Stomach (tissue), 9 donors: ENCODE data around the gene SIX5. TPM values are rescaled to one million over a fixed set of nuclear protein-coding genes. Genes with fewer than 3 reads are reported as not detected.
"Not testable (repeated sequence)": the region's sequence is repeated elsewhere in the genome, so short reads cannot be mapped to it uniquely, and the experiment has no call there.

ENCODE experiments used
- DNase-seq, 2 donors: peaks; one replicate each; pipeline versions ENCODE4 v3.0.0 to v3.0.0-alpha.2; 2013 to 2019
- H3K27ac ChIP-seq, 5 donors: fragments of 200-600 bp in 4 of 5; sonication (generic) in 4 of 5; one replicate each; pipeline ENCODE4 v1.5.1; 2013 to 2019; ENCODE audit warnings: mild to moderate bottlenecking in 1 of 5, moderate library complexity in 1 of 5
- H3K27me3 ChIP-seq, 3 donors: fragments of 200-600 bp; sonication (generic); one replicate each; pipeline ENCODE4 v1.5.1; 2017 to 2019; ENCODE audit warnings: mixed run types in 1 of 3
- H3K36me3 ChIP-seq, 4 donors: fragments of 200-600 bp; sonication (generic); 1 replicate in 3 of 4; 2 replicates in 1 of 4; pipeline ENCODE4 v1.5.1; 2016 to 2019
- H3K4me1 ChIP-seq, 4 donors: fragments of 200-600 bp; sonication (generic); one replicate each; pipeline ENCODE4 v1.5.1; 2016 to 2019
- H3K4me3 ChIP-seq, 4 donors: fragments of 200-600 bp; sonication (generic) in 3 of 4; one replicate each; pipeline ENCODE4 v1.5.1; 2016 to 2019; ENCODE audit warnings: mild to moderate bottlenecking in 1 of 4
- H3K9me3 ChIP-seq, 4 donors: fragments of 200-600 bp; sonication (generic); one replicate each; pipeline ENCODE4 v1.5.1; 2016 to 2019
- CTCF ChIP-seq, 7 experiments: fragments of 450-650 bp in 4 of 7; fragments of 200-600 bp in 3 of 7; sonication (generic) in 3 of 7; IDR thresholded peaks; one replicate each; pipeline ENCODE4 v1.5.1; 2016 to 2019; ENCODE audit warnings: antibody characterized with exemption in 7 of 7, control low read depth in 2 of 7, mild to moderate bottlenecking in 1 of 7
- EP300 ChIP-seq: sonication (generic); formaldehyde crosslinking; IDR thresholded peaks from one replicate; pipeline ENCODE4 v1.6.1; 2017; ENCODE audit warnings: antibody characterized with exemption
- POLR2A ChIP-seq, 4 donors: fragments of 450-650 bp; IDR thresholded peaks; one replicate each; pipeline ENCODE4 v1.6.1; 2016; ENCODE audit warnings: antibody characterized with exemption in 4 of 4, control low read depth in 2 of 4, mild to moderate bottlenecking in 1 of 4, moderate library complexity in 1 of 4
- POLR2AphosphoS5 ChIP-seq, 3 donors: sonication (generic); formaldehyde crosslinking; IDR thresholded peaks; one replicate each; pipeline ENCODE4 v1.6.1; 2016; ENCODE audit warnings: antibody characterized with exemption in 3 of 3
- WGBS, 5 donors: extraction: QIAGEN DNeasy Blood & Tissue Kit in 3 of 5; methylation state at CpG; one replicate each; pipeline versions ENCODE4 v1.1.5 to v1.1.7; 2013 to 2018; 5-methylcytosine and 5-hydroxymethylcytosine counted together
- intact Hi-C: fragments of 100-400 bp; cut with DNase I; formaldehyde crosslinking; loops from one replicate; pipeline ENCODE4 v1.15.1; 2023; ENCODE audit warnings: low total_unique reads
- polyA plus RNA-seq, 3 donors: library from polyadenylated mRNA; stranded (reverse); fragments of 200-250 nt; gene quantifications; one replicate each; pipeline ENCODE4 v1.2.3, GENCODE V29; 2013
- total RNA-seq, 5 donors: library from RNA; depleted of rRNA; stranded (reverse); fragments of >200 nt; gene quantifications; one replicate each; pipeline versions ENCODE4 v1.1.0 to v1.2.3, GENCODE V29; 2014 to 2016
- donor health status: healthy with polysubstance abuse.
- donor health status: Bipolar disorder and iron deficiency.
- donor health status: healthy.

SIX5 gene
- total and polyA plus RNA-seq, 8 donors: 4.0 to 39.1 (median 19.9) TPM

GRCh38 chr19:45753548-45753947, 15.5 kb downstream of the SIX5 start:
- intact Hi-C loops: no loop called here
- TF ChIP-seq POLR2AphosphoS5 (IDR thresholded peaks at IDR 0.05): no peak
- TF ChIP-seq CTCF (IDR thresholded peaks at IDR 0.05): no peak
- TF ChIP-seq EP300: no peak
- TF ChIP-seq POLR2A (IDR thresholded peaks at IDR 0.05): no peak
- Histone ChIP-seq H3K4me3 (no peak overlapping the region), H3K4me1 (no peaks in the 10 kb centered on the region), H3K9me3 (no peaks in the 10 kb centered on the region), H3K36me3 (no peaks in the 10 kb centered on the region), H3K27ac (no peak overlapping the region), H3K27me3 (no peaks in the 10 kb centered on the region)
- WGBS, 5 donors: 56 to 73% (median 65%) methylated on average over 6 of the region's 6 CpGs
- DNase-seq: no peak

GRCh38 chr19:45752639-45753038, 16.4 kb downstream of the SIX5 start:
- no peak overlapping the region for H3K4me3 ChIP-seq
- peaks cover 0 to 6% (median 0%) of the 10 kb centered on the region in 3 donors for H3K27me3 ChIP-seq
- DNase-seq: no peak
- intact Hi-C loops: no loop called here
- TF ChIP-seq POLR2AphosphoS5 (IDR thresholded peaks at IDR 0.05): no peak
- no peak for TF ChIP-seq EP300
- no peak for TF ChIP-seq POLR2A (IDR thresholded peaks at IDR 0.05)
- TF ChIP-seq CTCF (IDR thresholded peaks at IDR 0.05): no peak
- H3K4me1 ChIP-seq: no peaks in the 10 kb centered on the region
- WGBS, 5 donors: 93 to 96% (median 94%) methylated on average over 12 of the region's 12 CpGs
- H3K27ac ChIP-seq: no peak overlapping the region
- no peaks in the 10 kb centered on the region for H3K9me3 ChIP-seq
- no peaks in the 10 kb centered on the region for H3K36me3 ChIP-seq

GRCh38 chr19:45751483-45751882, 17.6 kb downstream of the SIX5 start:
- 89 to 91% (median 90%) methylated on average over 10 of the region's 10 CpGs for WGBS, 5 donors
- H3K4me3 ChIP-seq, intact Hi-C loops, H3K4me1 ChIP-seq, H3K27me3 ChIP-seq, H3K27ac ChIP-seq, H3K36me3 ChIP-seq, DNase-seq, H3K9me3 ChIP-seq: not testable (repeated sequence)

- H3K4me3 ChIP-seq: no peak overlapping the region
- H3K27me3 ChIP-seq: peaks cover 0 to 16% (median 0%) of the 10 kb centered on the region in 3 donors
- DNase-seq: no peak
- H3K27ac ChIP-seq: no peak overlapping the region
- TF ChIP-seq EP300 (no peak), POLR2A (IDR thresholded peaks at IDR 0.05) (no peak), POLR2AphosphoS5 (IDR thresholded peaks at IDR 0.05) (no peak), CTCF (IDR thresholded peaks at IDR 0.05) (no peak)
- intact Hi-C loops: no loop called here
- 82 to 93% (median 85%) methylated on average over 5 of the region's 5 CpGs for WGBS, 5 donors
- H3K4me1 ChIP-seq: no peaks in the 10 kb centered on the region
- H3K9me3 ChIP-seq: no peaks in the 10 kb centered on the region
- no peaks in the 10 kb centered on the region for H3K36me3 ChIP-seq
Observed at GRCh38 chr19:45747513-45747912, 21.5 kb downstream of the SIX5 start.

GRCh38 chr19:45746866-45747265, 22.2 kb downstream of the SIX5 start:
- H3K9me3 ChIP-seq: no peaks in the 10 kb centered on the region
- intact Hi-C loops: no loop called here
- peaks cover 0 to 18% (median 0%) of the 10 kb centered on the region in 3 donors for H3K27me3 ChIP-seq
- H3K27ac ChIP-seq: no peak overlapping the region
- H3K4me1 ChIP-seq: no peaks in the 10 kb centered on the region
- DNase-seq: no peak
- TF ChIP-seq POLR2AphosphoS5 (IDR thresholded peaks at IDR 0.05) (no peak), CTCF (IDR thresholded peaks at IDR 0.05) (no peak), POLR2A (IDR thresholded peaks at IDR 0.05) (no peak), EP300 (no peak)
- WGBS, 5 donors: 68 to 86% (median 78%) methylated on average over 5 of the region's 5 CpGs
- H3K4me3 ChIP-seq: no peak overlapping the region
- no peaks in the 10 kb centered on the region for H3K36me3 ChIP-seq
